HEK293 (cell line): ENCODE measurements around the gene PPT2.

Experiments
- CTCF ChIA-PET: fragments of 350-600 bp; formaldehyde crosslinking; extraction: SDS; loops from one replicate; lab custom pipeline; 2021; ENCODE audit warnings: antibody characterized with exemption; lab: Yijun Ruan, JAX
- POLR2A ChIA-PET: fragments of 300-600 bp; formaldehyde crosslinking; extraction: SDS; loops from one replicate; lab custom pipeline; 2020; ENCODE audit warnings: antibody characterized with exemption, inconsistent platforms; lab: Yijun Ruan, JAX
- H3K27ac ChIP-seq: fragments of 200-500 bp; sonication (Bioruptor generic); 2 replicates; pipeline ENCODE4 v1.5.1; 2014; ENCODE audit warnings: low read depth, low read length, control low read depth, inconsistent platforms; ENCODE audit errors: extremely low read depth
- H3K36me3 ChIP-seq, 2 experiments: fragments of 200-500 bp in 1 of 2; sonication (Bioruptor generic) in 1 of 2; 1 replicate in 1 of 2; 2 replicates in 1 of 2; pipeline ENCODE4 v1.5.1; 2014 to 2017; ENCODE audit warnings: inconsistent platforms in 2 of 2, low read length in 2 of 2; ENCODE audit not compliant: control insufficient read depth in 2 of 2, insufficient read depth in 1 of 2
- H3K4me1 ChIP-seq: fragments of 200-500 bp; sonication (Bioruptor generic); 2 replicates; pipeline ENCODE4 v1.5.1; 2014; ENCODE audit warnings: mild to moderate bottlenecking, low read length, inconsistent platforms; ENCODE audit not compliant: control insufficient read depth, insufficient read depth
- H3K4me3 ChIP-seq: 2 replicates; pipeline ENCODE4 v1.5.1; 2011; ENCODE audit warnings: low read depth, mild to moderate bottlenecking, control low read depth, low read length, moderate library complexity
- H3K9me3 ChIP-seq: fragments of 200-500 bp; sonication (Bioruptor generic); 2 replicates; pipeline ENCODE4 v1.5.1; 2014; ENCODE audit warnings: low read depth, low read length, inconsistent platforms; ENCODE audit not compliant: control insufficient read depth, insufficient read depth
- EGR2 ChIP-seq: fragments of 450-650 bp; formaldehyde crosslinking; IDR thresholded peaks from 2 replicates; pipeline ENCODE4 v1.5.1; 2016; ENCODE audit warnings: low read depth, missing biosample characterization, missing genetic modification characterization
- SCRT2 ChIP-seq: fragments of 450-650 bp; formaldehyde crosslinking; IDR thresholded peaks from 2 replicates; pipeline ENCODE4 v1.5.1; 2016; ENCODE audit warnings: missing biosample characterization, missing genetic modification characterization
- SP2 ChIP-seq: fragments of 450-650 bp; formaldehyde crosslinking; IDR thresholded peaks from 2 replicates; pipeline ENCODE4 v1.5.1; 2016; ENCODE audit warnings: missing biosample characterization, missing genetic modification characterization
- ZFHX2 ChIP-seq: fragments of 450-650 bp; formaldehyde crosslinking; conservative IDR thresholded peaks from 2 replicates; pipeline ENCODE4 v1.5.1; 2016; ENCODE audit warnings: missing biosample characterization, missing genetic modification characterization
- ZIC2 ChIP-seq: fragments of 450-650 bp; formaldehyde crosslinking; IDR thresholded peaks from 2 replicates; pipeline ENCODE4 v1.5.1; 2016; ENCODE audit warnings: missing biosample characterization, missing genetic modification characterization
- ZNF132 ChIP-seq: fragments of 450-650 bp; formaldehyde crosslinking; IDR thresholded peaks from 2 replicates; pipeline ENCODE4 v1.5.1; 2017; ENCODE audit warnings: missing biosample characterization, missing genetic modification characterization, borderline replicate concordance
- ZNF211 ChIP-seq: fragments of 450-650 bp; formaldehyde crosslinking; IDR thresholded peaks from 2 replicates; pipeline ENCODE4 v1.5.1; 2016; ENCODE audit warnings: low read depth, missing biosample characterization, missing genetic modification characterization
- ZNF366 ChIP-seq: fragments of 450-650 bp; formaldehyde crosslinking; conservative IDR thresholded peaks from 2 replicates; pipeline ENCODE4 v1.5.1; 2016; ENCODE audit warnings: missing biosample characterization, missing genetic modification characterization
- ZNF561 ChIP-seq: fragments of 450-650 bp; IDR thresholded peaks from 2 replicates; pipeline ENCODE4 v1.5.1; 2018; ENCODE audit warnings: missing biosample characterization, missing genetic modification characterization, borderline replicate concordance
- ZNF580 ChIP-seq: fragments of 450-650 bp; formaldehyde crosslinking; IDR thresholded peaks from 2 replicates; pipeline ENCODE4 v1.5.1; 2016; ENCODE audit warnings: missing biosample characterization, missing genetic modification characterization
- ZNF645 ChIP-seq: fragments of 450-650 bp; formaldehyde crosslinking; IDR thresholded peaks from 2 replicates; pipeline ENCODE4; 2016; ENCODE audit warnings: missing biosample characterization, missing genetic modification characterization
- ZSCAN23 ChIP-seq: fragments of 450-650 bp; formaldehyde crosslinking; IDR thresholded peaks from 2 replicates; pipeline ENCODE4 v1.5.1; 2016; ENCODE audit warnings: missing biosample characterization, missing genetic modification characterization
- TF ChIP-seq, protein P1 (sequence below): fragments of 450-650 bp; formaldehyde crosslinking; IDR thresholded peaks from 2 replicates; pipeline ENCODE4 v1.5.1; 2016; ENCODE audit warnings: missing biosample characterization, missing genetic modification characterization
- TF ChIP-seq, protein P2 (sequence below): fragments of 450-650 bp; formaldehyde crosslinking; IDR thresholded peaks from 2 replicates; pipeline ENCODE4 v1.5.1; 2017; ENCODE audit warnings: missing biosample characterization, missing genetic modification characterization

Gene PPT2

DNA sequence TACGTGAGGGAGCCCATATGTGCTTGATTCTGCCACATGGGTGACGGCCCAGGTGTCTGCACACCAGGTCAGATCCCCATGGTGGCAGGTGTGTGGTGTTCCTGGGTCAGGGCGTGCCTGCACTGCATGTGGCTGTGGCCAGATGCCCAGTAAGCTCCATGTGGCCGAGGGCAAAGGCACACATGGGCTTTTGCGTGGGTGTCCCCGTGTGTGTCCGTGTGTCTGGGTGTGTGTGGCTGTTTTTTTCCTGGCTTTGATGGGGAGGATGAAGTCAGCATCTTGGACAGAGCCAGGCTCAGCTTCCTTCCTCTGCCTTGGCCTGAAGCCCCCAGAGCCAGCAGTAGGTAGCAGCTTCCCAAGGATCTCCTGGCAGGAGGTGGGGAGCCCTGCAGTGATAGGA, 43.3 kb upstream of the PPT2 start:
- CTCF ChIA-PET: interaction anchor here (0.6 to 5.9 kb wide), 10 partner anchors 7 to 159 kb away, joined by 3 to 45 read pairs (median 4); no protein-coding TSS in a partner anchor
- Histone ChIP-seq H3K4me1 (peaks cover 9% of the 10 kb centered on the region; the same call in 1 of the 2 replicates), H3K4me3 (no peak overlapping the region)
- TF ChIP-seq ZNF561 (tag by site-specific recombination) (no peak), ZIC2 (tag by site-specific recombination) (peak; percentile 94), SP2 (tag by site-specific recombination) (no peak), SCRT2 (tag by site-specific recombination) (no peak), EGR2 (peak; percentile 52; the same call in 1 of the 2 replicates), ZNF211 (tag by site-specific recombination) (no peak), ZFHX2 (peak; percentile 72), ZSCAN23 (tag by site-specific recombination) (no peak), ZNF132 (tag by site-specific recombination) (no peak), ZNF645 (tag by site-specific recombination) (no peak)
- TF ChIP-seq, protein P1, sequence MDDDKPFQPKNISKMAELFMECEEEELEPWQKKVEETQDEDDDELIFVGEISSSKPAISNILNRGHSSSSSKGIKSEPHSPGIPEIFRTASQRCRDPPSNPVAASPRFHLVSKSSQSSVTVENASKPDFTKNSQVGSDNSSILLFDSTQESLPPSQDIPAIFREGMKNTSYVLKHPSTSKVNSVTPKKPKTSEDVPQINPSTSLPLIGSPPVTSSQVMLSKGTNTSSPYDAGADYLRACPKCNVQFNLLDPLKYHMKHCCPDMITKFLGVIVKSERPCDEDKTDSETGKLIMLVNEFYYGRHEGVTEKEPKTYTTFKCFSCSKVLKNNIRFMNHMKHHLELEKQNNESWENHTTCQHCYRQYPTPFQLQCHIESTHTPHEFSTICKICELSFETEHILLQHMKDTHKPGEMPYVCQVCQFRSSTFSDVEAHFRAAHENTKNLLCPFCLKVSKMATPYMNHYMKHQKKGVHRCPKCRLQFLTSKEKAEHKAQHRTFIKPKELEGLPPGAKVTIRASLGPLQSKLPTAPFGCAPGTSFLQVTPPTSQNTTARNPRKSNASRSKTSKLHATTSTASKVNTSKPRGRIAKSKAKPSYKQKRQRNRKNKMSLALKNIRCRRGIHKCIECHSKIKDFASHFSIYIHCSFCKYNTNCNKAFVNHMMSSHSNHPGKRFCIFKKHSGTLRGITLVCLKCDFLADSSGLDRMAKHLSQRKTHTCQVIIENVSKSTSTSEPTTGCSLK (tag by site-specific recombination): no peak
- TF ChIP-seq, protein P2, sequence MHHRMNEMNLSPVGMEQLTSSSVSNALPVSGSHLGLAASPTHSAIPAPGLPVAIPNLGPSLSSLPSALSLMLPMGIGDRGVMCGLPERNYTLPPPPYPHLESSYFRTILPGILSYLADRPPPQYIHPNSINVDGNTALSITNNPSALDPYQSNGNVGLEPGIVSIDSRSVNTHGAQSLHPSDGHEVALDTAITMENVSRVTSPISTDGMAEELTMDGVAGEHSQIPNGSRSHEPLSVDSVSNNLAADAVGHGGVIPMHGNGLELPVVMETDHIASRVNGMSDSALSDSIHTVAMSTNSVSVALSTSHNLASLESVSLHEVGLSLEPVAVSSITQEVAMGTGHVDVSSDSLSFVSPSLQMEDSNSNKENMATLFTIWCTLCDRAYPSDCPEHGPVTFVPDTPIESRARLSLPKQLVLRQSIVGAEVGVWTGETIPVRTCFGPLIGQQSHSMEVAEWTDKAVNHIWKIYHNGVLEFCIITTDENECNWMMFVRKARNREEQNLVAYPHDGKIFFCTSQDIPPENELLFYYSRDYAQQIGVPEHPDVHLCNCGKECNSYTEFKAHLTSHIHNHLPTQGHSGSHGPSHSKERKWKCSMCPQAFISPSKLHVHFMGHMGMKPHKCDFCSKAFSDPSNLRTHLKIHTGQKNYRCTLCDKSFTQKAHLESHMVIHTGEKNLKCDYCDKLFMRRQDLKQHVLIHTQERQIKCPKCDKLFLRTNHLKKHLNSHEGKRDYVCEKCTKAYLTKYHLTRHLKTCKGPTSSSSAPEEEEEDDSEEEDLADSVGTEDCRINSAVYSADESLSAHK (tag by site-specific recombination): no peak
- TF ChIP-seq, all 188 proteins: peak for 3
- no peaks in the 10 kb centered on the region for H3K9me3 ChIP-seq
- no peak overlapping the region for H3K27ac ChIP-seq
- POLR2A ChIA-PET: interaction anchor here (0.5 to 1.6 kb wide), 10 partner anchors 17 to 138 kb away, joined by 3 to 8 read pairs (median 4); partner anchors contain the start of genes ATF6B and DXO
- H3K36me3 ChIP-seq: peaks cover under 1 to 19% of the 10 kb centered on the region in 2 experiments; a peak in 2 of 3 replicates

- CTCF ChIA-PET: interaction anchor here (0.6 to 2.1 kb wide), 6 partner anchors 26 to 58 kb away, joined by 3 to 6 read pairs (median 4); no protein-coding TSS in a partner anchor
- Histone ChIP-seq H3K4me1 (peaks cover 9% of the 10 kb centered on the region; the same call in 1 of the 2 replicates), H3K27ac (no peak overlapping the region), H3K9me3 (no peaks in the 10 kb centered on the region), H3K4me3 (no peak overlapping the region), H3K36me3 (peaks cover 7 to 28% of the 10 kb centered on the region in 2 experiments; a peak in 2 of 3 replicates)
- POLR2A ChIA-PET: interaction anchor here (0.8 to 1.6 kb wide), 6 partner anchors 17 to 139 kb away, joined by 3 to 8 read pairs (median 4); partner anchors contain the start of genes ATF6B, DXO and FKBPL
- 0 out of 2 replicates have a peak, but pooled peaks have one; percentile 19 for TF ChIP-seq ZNF366 (tag by site-specific recombination)
- TF ChIP-seq, protein P2 (tag by site-specific recombination): no peak
- TF ChIP-seq ZNF580: no peak
These were observed 42.4 kb upstream of the PPT2 start for GRCh38 chr6:32111424-32112066.
